Activated naive CD8-positive, alpha-beta T cell (primary cell): ENCODE results near the gene CASP1.

Experiments used
- H3K27ac Mint-ChIP-seq: one replicate; pipeline ENCODE4 v1.8.0; 2021; ENCODE audit warnings: mixed read lengths
- H3K27me3 Mint-ChIP-seq: one replicate; pipeline ENCODE4 v1.8.0; 2021; ENCODE audit warnings: mixed read lengths
- H3K36me3 Mint-ChIP-seq: one replicate; pipeline ENCODE4 v1.8.0; 2021; ENCODE audit warnings: mixed read lengths
- H3K4me1 Mint-ChIP-seq: one replicate; pipeline ENCODE4 v1.8.0; 2021; ENCODE audit warnings: low read depth, mixed read lengths
- H3K4me3 Mint-ChIP-seq: one replicate; pipeline ENCODE4 v1.8.0; 2021; ENCODE audit warnings: mild to moderate bottlenecking, mixed read lengths
- H3K9me3 Mint-ChIP-seq: one replicate; pipeline ENCODE4 v1.8.0; 2021; ENCODE audit warnings: low read depth, mixed read lengths

CASP1 gene

DNA sequence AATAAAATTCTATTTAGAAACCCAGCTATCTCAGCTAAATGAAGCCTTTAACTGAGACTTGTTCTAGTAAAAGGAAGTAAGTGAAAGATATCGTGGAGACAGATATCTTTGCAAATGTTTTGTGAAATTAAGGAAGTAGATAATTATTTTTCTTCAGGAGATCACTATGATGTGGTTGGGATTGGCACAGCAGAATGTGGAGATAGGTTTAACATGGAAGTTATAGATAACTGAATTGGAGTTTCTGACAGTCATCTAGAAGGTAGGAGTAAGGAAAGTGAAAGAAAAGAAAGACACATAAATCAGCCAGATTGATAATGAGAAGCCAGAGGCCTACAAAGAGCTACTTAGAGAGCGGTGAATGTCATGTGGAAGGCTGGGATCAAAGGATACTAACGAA is 7.3 kb downstream of the CASP1 start:
- Mint-ChIP-seq H3K27me3 (no peaks in the 10 kb centered on the region), H3K36me3 (peaks cover 38% of the 10 kb centered on the region), H3K27ac (peak overlapping the region; percentile 62), H3K4me3 (peak overlapping the region; percentile 36), H3K9me3 (no peaks in the 10 kb centered on the region), H3K4me1 (peaks cover 31% of the 10 kb centered on the region)

DNA sequence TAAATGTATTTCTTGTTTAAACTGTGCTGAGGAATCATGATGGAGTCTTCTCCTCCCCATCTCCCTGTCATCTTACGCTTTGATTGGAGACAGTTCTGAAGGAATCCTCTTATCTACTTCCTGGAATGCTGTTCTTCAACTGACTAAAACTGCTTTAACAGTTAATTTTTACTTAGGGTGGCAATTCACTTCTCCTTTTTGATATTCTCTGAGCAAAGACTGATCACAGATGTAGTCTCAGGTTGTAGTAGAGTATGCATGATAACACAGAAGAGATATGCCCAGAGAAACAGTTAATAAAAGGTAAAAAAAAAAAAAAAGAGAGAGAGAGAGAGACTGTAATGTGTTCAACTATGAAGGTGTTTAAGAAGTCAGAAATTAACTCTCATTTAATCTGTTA is 10.6 kb downstream of the CASP1 start:
- H3K27me3 Mint-ChIP-seq, result no peaks in the 10 kb centered on the region
- H3K4me1 Mint-ChIP-seq, result peaks cover 17% of the 10 kb centered on the region
- no peak overlapping the region for H3K27ac Mint-ChIP-seq
- no peak overlapping the region for H3K4me3 Mint-ChIP-seq
- H3K9me3 Mint-ChIP-seq, result no peaks in the 10 kb centered on the region
- H3K36me3 Mint-ChIP-seq, result peaks cover 22% of the 10 kb centered on the region

DNA sequence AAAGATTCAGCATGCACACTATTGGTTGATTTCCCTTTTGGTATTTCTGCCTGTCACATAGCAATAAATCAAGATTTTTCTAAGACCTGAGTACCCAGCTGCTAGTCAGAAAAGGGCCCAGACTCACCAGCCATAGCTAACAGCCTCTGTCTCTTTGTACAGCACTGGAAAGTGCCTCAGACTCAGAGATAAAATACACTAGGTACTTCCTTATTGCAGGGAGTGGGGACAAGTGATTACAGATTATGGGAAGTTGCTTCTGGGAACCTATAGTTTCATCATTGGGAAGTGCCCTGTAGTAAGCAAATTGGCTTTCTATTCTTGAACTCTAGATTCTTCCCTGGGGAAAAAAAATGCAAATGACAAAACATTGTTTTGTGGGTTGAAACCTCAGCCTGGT is 11.9 kb downstream of the CASP1 start, which contains the start of gene CASP5:
TSS of gene CASP5 (minus strand) at position 166 of the 400 bp plus-strand sequence. CDS start at position 134, 32 bp downstream.
- H3K9me3 Mint-ChIP-seq, result no peaks in the 10 kb centered on the region
- no peak within 1 kb of the TSS for H3K4me3 Mint-ChIP-seq

DNA sequence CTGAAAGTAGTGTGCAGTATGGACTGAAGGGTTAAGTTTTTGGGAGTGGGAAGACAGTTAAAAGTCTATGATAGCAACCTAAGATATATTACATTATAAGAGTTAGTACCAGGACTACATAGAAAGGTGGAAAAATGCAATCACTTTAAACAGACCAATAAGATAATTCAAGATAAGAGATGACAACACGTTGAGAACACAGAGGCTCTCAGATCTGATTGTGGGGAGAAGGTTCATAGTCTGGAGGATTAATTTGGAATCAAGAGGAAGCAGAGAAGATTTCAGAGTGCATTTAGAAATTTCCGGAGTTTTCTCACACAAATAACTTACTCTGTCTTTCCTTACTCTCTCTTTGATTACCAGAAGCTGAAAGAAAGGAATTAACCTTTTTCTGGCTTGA is 12.4 kb downstream of the CASP1 start:
- H3K4me1 Mint-ChIP-seq, result peaks cover 5% of the 10 kb centered on the region
- H3K36me3 Mint-ChIP-seq, result peaks cover 11% of the 10 kb centered on the region
- no peak overlapping the region for H3K27ac Mint-ChIP-seq
- no peaks in the 10 kb centered on the region for H3K27me3 Mint-ChIP-seq
- no peak overlapping the region for H3K4me3 Mint-ChIP-seq
- no peaks in the 10 kb centered on the region for H3K9me3 Mint-ChIP-seq

More for the DNA sequence above, 11.9 kb downstream of the CASP1 start, which contains the start of gene CASP5:
- Mint-ChIP-seq H3K36me3 (peaks cover 15% of the 10 kb centered on the region), H3K27me3 (no peaks in the 10 kb centered on the region), H3K4me1 (peaks cover 10% of the 10 kb centered on the region), H3K27ac (no peak within 1 kb of the TSS)

DNA sequence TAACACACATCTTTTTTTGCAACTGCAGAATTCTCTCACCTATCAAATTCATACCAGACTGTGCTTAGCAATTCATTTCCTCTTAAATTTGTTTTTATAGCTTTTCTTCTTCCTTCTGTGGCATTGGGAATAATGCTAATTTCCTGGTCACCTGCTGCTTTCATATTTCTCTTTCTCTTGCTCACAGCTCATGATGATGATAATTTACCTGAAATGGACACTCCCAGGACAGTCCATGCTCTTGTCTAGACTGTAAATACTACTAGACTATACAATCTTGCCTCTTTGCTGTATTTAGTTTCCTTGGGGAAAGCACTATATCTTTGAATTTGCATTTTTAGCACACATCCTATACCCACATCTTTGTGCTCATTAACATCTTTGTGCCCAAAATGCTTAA is 27.5 kb downstream of the CASP1 start:
- Mint-ChIP-seq H3K4me1 (no peaks in the 10 kb centered on the region), H3K36me3 (no peaks in the 10 kb centered on the region), H3K27ac (no peak overlapping the region), H3K4me3 (no peak overlapping the region), H3K27me3 (no peaks in the 10 kb centered on the region), H3K9me3 (no peaks in the 10 kb centered on the region)

DNA sequence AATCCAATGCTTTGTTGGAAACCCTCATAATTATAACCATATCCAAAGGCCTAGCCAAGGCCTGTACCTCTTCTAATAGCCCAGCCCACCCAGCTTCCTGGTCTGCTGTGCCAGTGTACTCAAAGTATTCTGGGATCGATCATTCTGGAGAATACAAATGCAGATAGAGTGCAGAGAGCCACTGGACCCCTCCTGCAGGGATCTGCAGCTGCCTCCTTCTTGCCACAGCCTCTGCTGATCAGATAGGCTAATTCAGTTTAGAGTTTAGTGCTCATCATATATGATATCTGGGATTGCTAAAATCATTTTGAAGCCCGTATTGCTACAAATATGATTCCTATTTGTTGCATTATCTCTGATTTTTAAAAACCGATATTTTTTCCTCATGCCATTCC is 29.5 kb downstream of the CASP1 start:
- Mint-ChIP-seq H3K27me3 (no peaks in the 10 kb centered on the region), H3K4me1 (peaks cover 5% of the 10 kb centered on the region), H3K9me3 (no peaks in the 10 kb centered on the region), H3K27ac (no peak overlapping the region), H3K36me3 (no peaks in the 10 kb centered on the region), H3K4me3 (no peak overlapping the region)

DNA sequence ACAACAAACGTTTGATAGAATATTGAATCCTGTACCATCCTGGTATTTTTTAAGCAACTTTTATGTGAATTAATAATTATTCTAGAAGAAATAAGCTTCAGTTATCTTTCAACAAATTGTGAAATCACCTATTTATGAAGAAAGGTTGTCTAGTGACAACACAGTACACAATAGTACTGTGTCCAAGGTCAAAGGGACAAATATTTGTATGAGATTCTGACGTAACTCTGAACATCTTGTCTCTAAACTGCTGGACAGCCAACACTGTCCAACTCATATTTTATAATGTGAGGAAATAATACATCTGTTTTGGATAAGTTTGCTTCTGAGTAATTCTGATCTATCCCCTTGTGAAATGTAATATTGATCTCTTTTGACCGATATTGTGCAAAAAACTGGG is 30.9 kb downstream of the CASP1 start:
- no peaks in the 10 kb centered on the region for H3K27me3 Mint-ChIP-seq
- H3K27ac Mint-ChIP-seq, result no peak overlapping the region
- peaks cover 5% of the 10 kb centered on the region for H3K4me1 Mint-ChIP-seq
- H3K36me3 Mint-ChIP-seq, result no peaks in the 10 kb centered on the region
- no peaks in the 10 kb centered on the region for H3K9me3 Mint-ChIP-seq
- H3K4me3 Mint-ChIP-seq, result no peak overlapping the region

DNA sequence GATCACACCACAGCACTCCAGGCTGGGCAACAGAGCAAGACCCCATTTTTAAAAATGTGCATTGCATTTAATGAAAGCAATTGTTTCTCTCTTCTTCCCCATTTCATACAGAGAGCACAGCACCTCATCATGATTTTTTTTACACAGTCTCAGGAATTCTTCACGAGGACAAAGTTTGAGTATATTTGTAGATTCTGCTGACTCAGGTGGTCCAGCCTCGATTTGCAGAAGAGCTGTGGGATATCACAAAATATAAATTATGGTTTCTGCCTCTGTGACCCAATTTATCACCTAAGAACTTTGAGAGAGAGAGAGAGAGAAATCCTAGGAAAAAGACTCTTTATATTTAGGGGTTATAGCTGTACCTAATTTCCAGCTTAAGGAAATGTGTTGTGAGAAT is 31.8 kb downstream of the CASP1 start:
- no peak overlapping the region for H3K27ac Mint-ChIP-seq
- H3K36me3 Mint-ChIP-seq, result no peaks in the 10 kb centered on the region
- no peak overlapping the region for H3K4me3 Mint-ChIP-seq
- no peaks in the 10 kb centered on the region for H3K9me3 Mint-ChIP-seq
- peaks cover 5% of the 10 kb centered on the region for H3K4me1 Mint-ChIP-seq
- no peaks in the 10 kb centered on the region for H3K27me3 Mint-ChIP-seq

DNA sequence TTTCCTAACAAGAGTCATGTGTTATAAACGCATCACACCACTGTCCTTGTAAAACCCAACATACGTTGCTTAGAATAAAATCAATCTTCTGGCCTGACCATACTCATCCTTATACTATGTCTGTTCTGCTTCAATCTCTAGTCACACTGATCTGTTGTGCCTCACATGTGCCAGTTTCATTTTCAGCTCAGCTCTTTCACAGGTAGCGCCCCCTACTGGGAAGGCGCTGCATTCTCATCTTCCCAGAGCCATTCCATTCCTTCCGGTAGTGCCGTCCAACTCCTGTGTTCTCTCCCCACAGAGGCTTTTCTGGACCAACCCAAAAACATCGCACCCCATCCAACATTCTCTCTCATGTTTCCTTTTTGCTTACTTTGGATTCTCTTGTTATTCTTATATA is 34.1 kb downstream of the CASP1 start:
- Mint-ChIP-seq H3K27me3 (no peaks in the 10 kb centered on the region), H3K4me1 (peaks cover 5% of the 10 kb centered on the region)

DNA sequence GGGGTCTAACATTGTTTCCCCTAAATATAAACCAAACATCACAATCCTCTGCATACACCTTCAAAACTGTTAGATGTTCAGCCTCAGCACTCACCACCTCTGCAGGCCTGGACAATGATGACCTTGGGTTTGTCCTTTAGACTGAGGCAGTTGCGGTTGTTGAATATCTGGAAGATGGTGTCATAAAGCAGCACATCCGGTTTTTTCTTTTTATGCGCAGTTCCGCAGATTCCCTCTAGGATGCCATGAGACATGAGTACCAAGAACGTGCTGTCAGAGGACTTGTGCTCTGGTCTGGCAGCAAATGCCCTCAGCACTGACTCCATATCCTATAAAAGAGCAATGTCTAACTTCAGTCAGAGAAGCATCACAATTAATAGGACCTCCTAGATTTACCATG is 34.8 kb downstream of the CASP1 start:
- H3K4me1 Mint-ChIP-seq, result peaks cover 5% of the 10 kb centered on the region
- no peak overlapping the region for H3K4me3 Mint-ChIP-seq
- no peaks in the 10 kb centered on the region for H3K36me3 Mint-ChIP-seq
- no peaks in the 10 kb centered on the region for H3K9me3 Mint-ChIP-seq
- no peak overlapping the region for H3K27ac Mint-ChIP-seq
- H3K27me3 Mint-ChIP-seq, result no peaks in the 10 kb centered on the region

More for the DNA sequence above, 34.1 kb downstream of the CASP1 start:
- H3K9me3 Mint-ChIP-seq, result no peaks in the 10 kb centered on the region
- no peaks in the 10 kb centered on the region for H3K36me3 Mint-ChIP-seq
- no peak overlapping the region for H3K4me3 Mint-ChIP-seq
- H3K27ac Mint-ChIP-seq, result no peak overlapping the region

DNA sequence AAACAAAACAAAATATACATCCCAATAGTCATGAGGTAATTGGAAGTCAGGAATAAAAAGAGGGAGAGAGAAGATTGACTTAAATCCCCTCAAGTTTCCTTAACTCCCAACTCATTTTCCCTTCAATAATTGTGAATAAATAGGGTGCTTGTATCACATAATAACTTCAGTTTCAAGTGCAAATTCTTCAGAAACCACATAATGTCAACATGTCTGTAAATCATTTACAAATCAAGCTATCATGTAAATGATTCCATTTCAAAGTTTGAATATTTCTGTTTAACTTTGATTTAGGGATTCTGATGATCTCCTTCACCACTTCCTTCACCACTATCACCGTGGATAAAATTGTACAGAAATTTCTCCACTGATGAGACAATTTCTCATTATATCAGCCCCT is 35.2 kb downstream of the CASP1 start:
- Mint-ChIP-seq H3K4me1 (peaks cover 7% of the 10 kb centered on the region), H3K4me3 (no peak overlapping the region), H3K9me3 (no peaks in the 10 kb centered on the region), H3K27ac (no peak overlapping the region), H3K27me3 (no peaks in the 10 kb centered on the region), H3K36me3 (no peaks in the 10 kb centered on the region)

DNA sequence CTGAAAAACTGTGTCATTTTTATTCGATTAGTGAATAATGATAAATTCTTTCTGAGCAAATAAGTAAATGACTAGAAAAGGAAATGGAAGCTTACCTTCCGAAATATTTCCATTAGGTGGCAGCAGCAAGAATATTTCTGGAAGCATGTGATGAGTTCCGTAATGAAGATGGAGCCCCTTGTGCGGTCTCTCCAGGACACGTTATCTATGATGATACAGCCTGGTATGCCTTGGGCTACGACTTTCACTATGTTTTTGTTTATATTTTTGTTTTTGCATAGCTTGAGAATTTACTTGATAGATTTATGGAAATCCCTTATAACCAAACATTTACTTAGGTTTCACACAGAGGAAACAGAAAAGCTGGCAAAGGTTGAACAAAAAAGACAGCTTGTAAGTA is 37.7 kb downstream of the CASP1 start:
- Mint-ChIP-seq H3K27ac (no peak overlapping the region), H3K27me3 (no peaks in the 10 kb centered on the region), H3K4me3 (no peak overlapping the region), H3K36me3 (no peaks in the 10 kb centered on the region), H3K4me1 (peaks cover 11% of the 10 kb centered on the region), H3K9me3 (no peaks in the 10 kb centered on the region)

DNA sequence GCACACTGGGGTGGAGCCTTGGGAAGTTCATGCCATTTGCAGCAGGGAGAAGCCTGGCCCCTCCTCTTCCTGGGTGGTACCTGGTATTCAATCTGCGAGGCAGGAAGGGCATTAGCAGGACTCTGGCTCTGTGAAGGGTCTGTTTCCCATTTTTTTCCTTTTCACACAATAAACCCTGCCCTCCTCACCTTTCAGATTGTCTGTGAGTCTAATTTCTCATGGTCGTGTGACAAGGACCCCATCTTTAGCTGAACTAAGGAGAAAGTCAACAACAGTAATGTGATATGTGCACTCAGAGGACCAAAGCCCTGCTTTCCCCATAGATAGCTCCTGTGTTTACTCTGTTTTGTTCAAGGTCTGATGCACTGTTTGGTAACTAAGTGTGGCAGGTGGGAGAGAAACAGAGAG is 39.9 kb downstream of the CASP1 start:
- Mint-ChIP-seq H3K9me3 (no peaks in the 10 kb centered on the region), H3K27me3 (no peaks in the 10 kb centered on the region), H3K27ac (no peak overlapping the region), H3K4me1 (peaks cover 6% of the 10 kb centered on the region), H3K36me3 (no peaks in the 10 kb centered on the region), H3K4me3 (no peak overlapping the region)

DNA sequence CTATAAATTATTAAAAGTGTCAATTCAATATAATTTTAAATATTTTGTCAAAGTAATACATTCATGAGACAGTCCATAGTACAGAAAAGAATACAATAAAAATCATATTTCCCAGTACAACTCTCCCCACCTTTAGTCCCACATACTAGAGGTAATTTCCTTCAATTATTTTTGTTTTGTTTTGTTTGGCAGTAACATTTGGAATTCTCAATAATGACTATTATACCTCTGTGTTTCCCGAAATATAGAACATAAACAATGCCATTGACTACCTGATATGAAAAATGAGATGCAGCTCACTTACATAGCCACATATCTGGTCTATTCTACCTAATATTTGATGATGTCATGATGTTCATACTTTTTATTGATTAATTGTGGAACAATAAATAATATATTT is 42.2 kb downstream of the CASP1 start:
- no peaks in the 10 kb centered on the region for H3K36me3 Mint-ChIP-seq
- H3K27me3 Mint-ChIP-seq, result no peaks in the 10 kb centered on the region
- no peak overlapping the region for H3K4me3 Mint-ChIP-seq
- no peak overlapping the region for H3K27ac Mint-ChIP-seq
- H3K9me3 Mint-ChIP-seq, result peaks cover 7% of the 10 kb centered on the region
- H3K4me1 Mint-ChIP-seq, result peaks cover 6% of the 10 kb centered on the region

DNA sequence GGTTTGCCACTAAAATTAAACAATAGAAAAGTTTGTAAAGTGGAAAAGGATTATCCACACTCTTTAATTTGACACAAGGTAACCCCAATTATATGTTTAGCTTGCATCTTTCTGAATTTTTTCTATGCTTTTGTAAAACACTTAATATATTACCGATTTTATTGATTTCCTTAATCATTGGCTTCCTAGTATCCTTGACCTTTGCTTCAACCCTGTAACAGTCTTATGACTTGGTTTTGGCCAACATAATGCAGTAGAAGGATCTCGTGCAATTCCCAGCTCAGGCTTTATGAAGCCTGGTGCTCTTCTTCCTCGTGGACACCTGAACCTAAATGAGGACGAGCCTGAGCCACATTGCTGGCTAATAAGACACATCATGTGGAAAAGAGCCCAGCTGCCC is 43.0 kb downstream of the CASP1 start:
- H3K4me3 Mint-ChIP-seq, result no peak overlapping the region
- H3K36me3 Mint-ChIP-seq, result no peaks in the 10 kb centered on the region
- H3K27ac Mint-ChIP-seq, result no peak overlapping the region
- H3K27me3 Mint-ChIP-seq, result no peaks in the 10 kb centered on the region
- peaks cover 11% of the 10 kb centered on the region for H3K9me3 Mint-ChIP-seq
- H3K4me1 Mint-ChIP-seq, result peaks cover 6% of the 10 kb centered on the region

DNA sequence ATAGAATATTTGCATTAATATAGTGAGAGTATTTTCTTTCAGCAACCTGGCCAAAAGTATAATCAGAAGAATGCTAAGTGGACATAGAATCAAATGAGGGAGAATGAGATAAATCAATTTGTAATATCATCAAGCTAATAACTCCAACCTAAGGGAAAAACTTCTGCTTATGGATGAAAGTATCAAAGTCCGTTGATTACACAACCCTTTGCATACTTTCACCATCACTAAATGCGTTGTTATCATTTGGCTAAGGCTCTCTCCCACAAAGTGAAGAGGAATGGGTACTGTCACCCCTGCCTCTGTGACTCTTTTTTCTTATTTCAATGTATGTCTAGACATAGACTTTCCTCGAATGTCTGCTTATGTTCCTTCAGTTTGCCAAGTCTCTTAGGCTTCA is 50.1 kb downstream of the CASP1 start:
- no peaks in the 10 kb centered on the region for H3K36me3 Mint-ChIP-seq
- H3K27ac Mint-ChIP-seq, result no peak overlapping the region
- peaks cover 11% of the 10 kb centered on the region for H3K9me3 Mint-ChIP-seq
- no peaks in the 10 kb centered on the region for H3K27me3 Mint-ChIP-seq
- no peaks in the 10 kb centered on the region for H3K4me1 Mint-ChIP-seq
- H3K4me3 Mint-ChIP-seq, result no peak overlapping the region
